Cardiac fibroblast (primary cell): ENCODE measurements around the gene NID2.

Experiments
- DNase-seq, 2 donors: peaks; one replicate each; pipeline versions ENCODE4 v3.0.0 to v3.0.0-alpha.2; 2010; ENCODE audit warnings: low read depth in 2 of 2
- H3K4me3 ChIP-seq, 2 donors: replicated peaks in 1 of 2; 1 replicate in 1 of 2; 2 replicates in 1 of 2; pipeline ENCODE4 v1.5.1; 2011; ENCODE audit warnings: low read depth in 2 of 2, low read length in 2 of 2, mild to moderate bottlenecking in 2 of 2, moderate library complexity in 1 of 2
- CTCF ChIP-seq: IDR thresholded peaks from one replicate; pipeline ENCODE4 v1.5.1; 2011; ENCODE audit warnings: low read depth, mild to moderate bottlenecking, low read length, inconsistent platforms

The NID2 gene

GRCh38 chr14:52000696-52001095, 68.2 kb downstream of the NID2 start:
- no peak overlapping the region for H3K4me3 ChIP-seq
- DNase-seq = peak in 1 of 2 donors; percentile 39
- no peak for TF ChIP-seq CTCF

- no peak overlapping the region for H3K4me3 ChIP-seq
- no peak for TF ChIP-seq CTCF
- peak in 1 of 2 donors; percentile 85 for DNase-seq
Measured at GRCh38 chr14:52000019-52000582, 68.8 kb downstream of the NID2 start.

- DNase-seq = peak in 1 of 2 donors; percentile 85
- H3K4me3 ChIP-seq = no peak overlapping the region
- no peak for TF ChIP-seq CTCF
Measured at GRCh38 chr14:51999084-51999483, 69.8 kb downstream of the NID2 start.

- DNase-seq = no peak
- no peak overlapping the region for H3K4me3 ChIP-seq
- no peak for TF ChIP-seq CTCF
Measured at GRCh38 chr14:51998348-51998747, 70.5 kb downstream of the NID2 start.

GRCh38 chr14:51996148-51996746, 72.6 kb downstream of the NID2 start:
- TF ChIP-seq CTCF = peak; percentile 72

GRCh38 chr14:51993285-51993920, 75.5 kb downstream of the NID2 start:
- H3K4me3 ChIP-seq = no peak overlapping the region
- no peak for TF ChIP-seq CTCF
- DNase-seq = no peak

More at GRCh38 chr14:51996148-51996746, 72.6 kb downstream of the NID2 start:
- peak; percentile 80 to 87 for DNase-seq
- no peak overlapping the region for H3K4me3 ChIP-seq
